ENCODE measurements around the gene KATNAL2.

Gene KATNAL2

DNA sequence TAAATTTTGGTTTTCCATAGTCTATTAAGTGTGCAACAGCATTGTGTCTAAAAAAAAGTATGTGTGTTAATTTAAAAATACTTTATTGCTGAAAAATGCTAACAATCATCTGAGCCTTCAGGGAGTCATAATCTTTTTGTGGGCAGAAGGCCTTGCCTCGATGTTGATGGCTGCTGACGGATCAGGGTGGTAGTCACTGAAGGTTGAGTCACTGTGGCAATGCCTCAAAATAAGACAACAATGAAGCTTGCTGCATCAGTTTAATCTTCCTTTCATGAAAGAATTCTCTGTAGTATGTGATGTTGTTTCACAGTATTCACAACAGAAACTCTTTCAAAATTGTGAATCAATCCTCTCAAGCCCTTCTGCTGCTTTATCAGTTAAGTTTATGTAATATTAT is 201.6 kb downstream of the KATNAL2 start:
- TF ChIP-seq, protein P1, sequence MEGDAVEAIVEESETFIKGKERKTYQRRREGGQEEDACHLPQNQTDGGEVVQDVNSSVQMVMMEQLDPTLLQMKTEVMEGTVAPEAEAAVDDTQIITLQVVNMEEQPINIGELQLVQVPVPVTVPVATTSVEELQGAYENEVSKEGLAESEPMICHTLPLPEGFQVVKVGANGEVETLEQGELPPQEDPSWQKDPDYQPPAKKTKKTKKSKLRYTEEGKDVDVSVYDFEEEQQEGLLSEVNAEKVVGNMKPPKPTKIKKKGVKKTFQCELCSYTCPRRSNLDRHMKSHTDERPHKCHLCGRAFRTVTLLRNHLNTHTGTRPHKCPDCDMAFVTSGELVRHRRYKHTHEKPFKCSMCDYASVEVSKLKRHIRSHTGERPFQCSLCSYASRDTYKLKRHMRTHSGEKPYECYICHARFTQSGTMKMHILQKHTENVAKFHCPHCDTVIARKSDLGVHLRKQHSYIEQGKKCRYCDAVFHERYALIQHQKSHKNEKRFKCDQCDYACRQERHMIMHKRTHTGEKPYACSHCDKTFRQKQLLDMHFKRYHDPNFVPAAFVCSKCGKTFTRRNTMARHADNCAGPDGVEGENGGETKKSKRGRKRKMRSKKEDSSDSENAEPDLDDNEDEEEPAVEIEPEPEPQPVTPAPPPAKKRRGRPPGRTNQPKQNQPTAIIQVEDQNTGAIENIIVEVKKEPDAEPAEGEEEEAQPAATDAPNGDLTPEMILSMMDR (IDR thresholded peaks at IDR 0.05; ENCODE audit: low read depth, low read length, missing control alignments): no peak
- no peak overlapping the region for H3K4me3 ChIP-seq (ENCODE audit: low read depth, low read length)
- no peaks in the 10 kb centered on the region for H3K27me3 ChIP-seq (replicated peaks)
- in situ Hi-C loops (cut with HindIII; ENCODE audit: low pct_ligation_motif_present, low sequenced_read_pairs): no loop called here
- no peak for DNase-seq
- H3K27ac ChIP-seq: no peak overlapping the region
- peaks cover 2% of the 10 kb centered on the region for H3K36me3 ChIP-seq (replicated peaks)

- no peak for DNase-seq
- Histone ChIP-seq H3K27me3 (replicated peaks) (no peaks in the 10 kb centered on the region), H3K36me3 (replicated peaks) (peaks cover 2% of the 10 kb centered on the region), H3K27ac (no peak overlapping the region), H3K4me3 (ENCODE audit: low read depth, low read length) (no peak overlapping the region)
- in situ Hi-C loops (cut with HindIII; ENCODE audit: low pct_ligation_motif_present, low sequenced_read_pairs): no loop called here
- TF ChIP-seq, protein P1 (IDR thresholded peaks at IDR 0.05; ENCODE audit: low read depth, low read length, missing control alignments): no peak
Observed at GRCh38 chr18:47120428-47120827, 203.0 kb downstream of the KATNAL2 start.

DNA sequence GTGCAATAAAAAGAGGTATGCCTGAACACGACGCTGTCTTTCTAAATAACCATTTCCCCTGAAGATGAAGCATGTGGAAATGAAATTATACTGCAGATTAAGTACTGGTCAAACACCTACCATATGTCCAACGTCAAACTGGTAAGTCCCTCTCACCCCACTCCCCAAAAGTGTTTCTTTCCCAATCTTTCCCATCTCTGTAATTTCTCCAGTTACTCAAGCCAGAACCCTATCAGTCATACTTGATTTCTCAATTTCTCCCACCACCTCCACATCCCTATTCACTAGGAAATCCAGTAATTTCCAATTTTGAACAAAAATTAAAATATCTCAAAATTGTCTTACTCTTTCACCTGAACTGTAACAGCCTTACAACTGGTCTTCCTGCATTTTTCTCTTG is 203.7 kb downstream of the KATNAL2 start:
- Histone ChIP-seq H3K27me3 (replicated peaks) (no peaks in the 10 kb centered on the region), H3K36me3 (replicated peaks) (peaks cover 2% of the 10 kb centered on the region), H3K4me3 (ENCODE audit: low read depth, low read length) (no peak overlapping the region), H3K27ac (no peak overlapping the region)
- TF ChIP-seq, protein P1 (IDR thresholded peaks at IDR 0.05; ENCODE audit: low read depth, low read length, missing control alignments): no peak
- DNase-seq: no peak
- in situ Hi-C loops (cut with HindIII; ENCODE audit: low pct_ligation_motif_present, low sequenced_read_pairs): no loop called here

GRCh38 chr18:47141289-47141688 is 223.9 kb downstream of the KATNAL2 start:
- Histone ChIP-seq H3K27me3 (replicated peaks) (no peaks in the 10 kb centered on the region), H3K36me3 (replicated peaks) (no peaks in the 10 kb centered on the region), H3K4me3 (ENCODE audit: low read depth, low read length) (no peak overlapping the region), H3K27ac (no peak overlapping the region)
- TF ChIP-seq, protein P1 (IDR thresholded peaks at IDR 0.05; ENCODE audit: low read depth, low read length, missing control alignments): no peak
- in situ Hi-C loops (cut with HindIII; ENCODE audit: low pct_ligation_motif_present, low sequenced_read_pairs): no loop called here
- no peak for DNase-seq

DNA sequence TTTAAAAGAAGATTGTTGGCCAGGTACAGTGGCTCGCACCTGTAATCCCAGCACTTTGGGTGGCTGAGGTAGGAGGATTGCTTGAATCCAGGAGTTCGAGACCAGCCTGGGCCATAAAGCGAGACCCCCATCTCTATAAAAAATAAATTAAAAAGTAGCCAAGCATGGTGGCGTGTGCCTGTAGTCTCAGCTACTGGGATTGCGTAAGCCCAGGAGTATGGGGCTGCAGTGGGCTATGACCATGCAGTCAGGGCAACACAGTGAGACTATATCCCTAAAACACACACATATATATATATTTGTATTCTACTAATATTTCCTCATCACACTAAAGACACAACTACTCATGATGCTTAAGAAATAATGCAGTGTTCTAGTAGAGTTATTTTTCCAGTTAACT is 225.8 kb downstream of the KATNAL2 start:
- in situ Hi-C loops (cut with HindIII; ENCODE audit: low pct_ligation_motif_present, low sequenced_read_pairs): no loop called here
- H3K36me3 ChIP-seq (replicated peaks): no peaks in the 10 kb centered on the region
- no peak for DNase-seq
- H3K27me3 ChIP-seq (replicated peaks): no peaks in the 10 kb centered on the region
- H3K27ac ChIP-seq: no peak overlapping the region
- no peak overlapping the region for H3K4me3 ChIP-seq (ENCODE audit: low read depth, low read length)
- TF ChIP-seq, protein P1 (IDR thresholded peaks at IDR 0.05; ENCODE audit: low read depth, low read length, missing control alignments): no peak

DNA sequence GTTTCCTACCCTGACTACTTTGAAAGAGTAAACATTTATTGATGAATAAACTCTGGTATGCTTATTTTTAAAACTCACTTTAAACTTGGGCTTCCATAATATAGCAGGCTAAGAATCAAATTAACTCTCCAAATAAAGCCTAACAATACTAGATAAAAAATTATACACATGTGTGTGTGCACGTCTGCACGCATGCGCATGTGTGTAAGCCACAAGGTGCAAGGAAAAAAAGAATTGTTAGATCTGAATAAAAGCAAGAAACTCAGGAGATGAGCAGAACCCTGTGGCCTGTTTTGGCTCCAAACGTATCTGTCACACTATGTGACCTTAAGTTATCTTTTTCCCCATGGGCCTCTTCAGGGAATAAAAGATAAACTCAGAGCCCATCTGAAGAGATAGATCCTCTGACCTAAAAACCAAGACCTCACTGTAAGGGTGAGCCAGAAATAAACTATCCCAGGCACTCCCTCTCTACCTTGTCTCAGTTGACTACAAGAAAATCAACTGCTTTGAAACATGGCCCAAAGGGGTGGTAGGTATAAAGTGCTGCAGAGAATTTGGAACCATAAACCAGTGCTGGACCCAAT is 226.6 kb downstream of the KATNAL2 start:
- in situ Hi-C loops (cut with HindIII; ENCODE audit: low pct_ligation_motif_present, low sequenced_read_pairs): no loop called here

More for the DNA sequence above, 226.6 kb downstream of the KATNAL2 start:
- no peaks in the 10 kb centered on the region for H3K36me3 ChIP-seq (replicated peaks)
- H3K27me3 ChIP-seq (replicated peaks): no peaks in the 10 kb centered on the region
- no peak overlapping the region for H3K4me3 ChIP-seq (ENCODE audit: low read depth, low read length)
- no peak overlapping the region for H3K27ac ChIP-seq
- DNase-seq: no peak
- TF ChIP-seq, protein P1 (IDR thresholded peaks at IDR 0.05; ENCODE audit: low read depth, low read length, missing control alignments): no peak

Data from brain microvascular endothelial cell (primary cell).